HG03378 (cell line): ENCODE measurements around the gene ZMYND8.

Experiments used
- ATAC-seq: cut with Tn5 transposase; IDR thresholded peaks from one replicate; pipeline ENCODE4 v1.9.1; 2021; ENCODE audit warnings: mild to moderate bottlenecking, moderate library complexity; ENCODE audit not compliant: unreplicated experiment

ZMYND8 gene

DNA sequence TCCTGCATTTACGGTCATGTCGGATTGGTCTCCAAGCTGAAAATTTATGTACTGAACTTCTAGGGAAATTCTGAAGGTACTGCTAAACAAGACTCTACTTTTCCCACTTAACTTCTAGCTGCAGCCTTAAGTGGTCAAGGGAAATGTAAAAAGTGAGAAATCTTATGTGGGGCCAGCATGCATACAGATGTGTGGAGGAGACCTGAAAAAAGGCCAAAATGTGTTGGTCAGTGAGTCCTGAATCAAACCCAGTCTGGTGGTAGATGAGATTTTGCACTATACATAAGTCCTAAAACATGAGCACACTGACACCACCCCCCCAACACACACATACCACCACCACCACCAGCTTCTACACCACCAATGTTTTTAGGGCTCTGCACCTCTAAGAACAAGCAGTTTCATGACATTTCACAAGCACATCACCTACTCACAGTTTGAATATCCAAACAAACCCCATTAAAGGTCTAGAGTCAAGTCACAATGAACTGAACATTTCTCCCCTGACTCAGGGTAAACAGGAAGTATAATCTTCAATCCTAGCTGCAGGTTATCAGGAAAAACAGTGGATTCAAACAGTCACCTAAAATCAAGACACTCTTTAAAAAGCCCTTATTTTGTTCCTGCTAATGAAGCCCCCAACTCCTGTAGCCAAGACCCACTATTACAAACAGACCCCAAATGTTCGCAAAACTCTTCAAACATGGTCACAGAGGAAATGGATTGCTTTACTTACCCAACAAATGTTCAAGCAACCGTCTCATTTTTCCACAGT is 1.6 kb downstream of the ZMYND8 start:
- no peak for ATAC-seq

DNA sequence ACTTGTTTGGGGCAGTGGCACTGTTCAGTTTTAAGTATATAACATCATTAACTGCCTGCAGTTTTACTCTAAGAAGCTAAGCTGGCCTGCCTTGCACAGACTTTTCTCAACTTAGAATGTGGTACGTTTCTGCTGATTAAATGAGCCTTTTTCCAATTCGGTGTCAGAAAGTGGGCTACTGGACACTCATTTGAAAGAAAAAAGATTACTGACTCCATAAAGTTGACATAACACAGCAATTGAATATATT is 2.1 kb downstream of the ZMYND8 start:
- ATAC-seq: no peak

DNA sequence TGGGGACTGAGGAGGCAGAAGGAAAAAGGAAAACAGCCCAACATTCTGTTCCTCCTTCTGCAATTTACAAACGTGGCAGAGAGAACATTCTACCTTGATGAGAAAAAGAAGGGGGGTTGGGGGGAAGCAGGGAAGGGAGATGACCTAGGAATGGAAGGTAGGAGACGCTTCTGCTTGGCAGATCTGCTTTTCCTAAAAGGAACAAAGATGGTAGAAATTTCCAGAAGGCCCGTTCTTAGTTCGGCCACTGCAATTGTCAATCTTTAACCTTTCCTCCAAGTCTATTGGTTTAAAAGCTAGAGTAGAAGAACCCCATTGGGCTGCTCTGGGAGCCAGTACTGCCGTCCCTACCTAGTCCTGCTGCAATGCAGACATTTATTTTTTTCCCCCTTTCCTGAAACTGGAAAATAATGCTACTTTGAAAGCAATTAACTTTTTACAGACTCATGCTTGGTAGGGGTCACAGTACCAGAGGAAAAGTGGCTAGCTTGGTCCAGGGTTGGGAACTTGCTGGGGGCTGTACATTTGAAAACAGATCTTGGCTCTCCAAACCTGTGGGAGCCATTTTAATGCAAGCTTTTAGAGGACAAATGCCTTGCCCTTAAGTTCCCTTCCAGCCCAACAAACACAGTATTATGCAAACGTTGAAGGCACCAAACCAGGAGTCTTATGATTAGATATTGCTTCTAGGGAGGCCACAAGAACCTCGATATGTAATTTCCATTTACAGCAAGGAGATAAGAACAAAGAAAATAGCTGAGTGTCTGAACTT is 2.6 kb downstream of the ZMYND8 start:
- no peak for ATAC-seq

DNA sequence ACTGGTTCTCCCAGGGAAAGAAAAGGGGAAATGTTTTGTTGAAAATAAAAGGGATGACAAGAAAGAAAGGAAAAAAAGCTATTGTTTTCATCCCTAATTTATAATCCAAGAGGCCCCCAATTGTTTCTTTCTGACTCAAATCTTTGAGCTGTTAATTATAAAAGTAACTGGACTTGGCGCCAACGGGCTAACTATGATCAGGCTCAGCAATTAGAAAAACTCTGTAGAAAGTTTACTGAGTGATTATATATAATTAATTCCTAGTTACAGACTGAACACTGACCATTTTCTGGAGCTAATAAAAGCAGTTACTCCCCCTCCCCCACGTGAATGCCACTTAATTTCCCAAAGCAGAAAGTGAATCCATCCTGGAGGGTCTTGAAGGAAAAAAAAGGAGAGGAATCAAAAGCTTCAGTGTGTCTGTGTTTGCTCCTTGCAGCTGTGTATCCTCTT is 3.2 kb downstream of the ZMYND8 start:
- no peak for ATAC-seq

DNA sequence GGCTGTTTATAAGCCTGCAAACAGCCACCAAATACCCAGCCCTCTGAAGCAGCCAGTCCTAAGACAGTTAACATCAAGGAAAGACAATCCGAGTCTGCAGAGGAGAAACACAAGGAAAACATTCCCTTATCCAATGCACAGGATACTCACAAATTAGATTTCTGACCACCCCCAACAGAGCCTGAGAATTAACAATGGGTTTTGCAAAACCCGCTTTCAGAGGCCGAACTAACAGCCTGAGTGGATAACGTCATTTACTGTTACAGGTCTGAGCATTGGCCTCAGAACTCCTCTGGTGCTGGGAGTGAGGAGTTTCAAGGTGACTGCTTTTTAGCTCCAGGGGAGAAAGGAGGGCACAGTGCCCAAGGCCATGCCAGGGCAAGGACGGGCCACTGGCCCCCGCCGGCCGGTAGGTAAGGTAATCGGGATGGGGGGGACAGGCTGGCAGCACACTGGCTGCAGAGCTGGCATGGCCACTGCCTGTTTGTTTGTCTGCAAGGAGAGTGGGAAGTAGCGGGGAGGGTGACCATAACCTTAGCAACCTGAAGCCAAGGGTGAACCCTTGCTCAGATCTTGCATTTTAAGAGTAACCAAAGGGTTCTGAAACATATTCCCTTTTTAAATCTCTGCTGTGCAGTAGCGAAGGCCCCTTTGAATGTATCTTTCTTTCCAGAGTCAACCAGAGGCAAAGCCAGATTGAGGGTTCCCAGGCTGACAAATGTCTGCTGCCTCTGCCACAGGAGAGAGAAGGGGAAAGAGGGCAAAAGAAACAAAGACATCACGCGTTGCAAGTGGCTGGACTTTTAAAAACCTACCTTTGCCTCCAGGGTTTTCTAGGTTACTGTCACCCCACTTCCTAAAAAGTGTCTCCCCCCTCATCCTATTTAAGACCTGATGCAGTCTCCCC is 3.9 kb downstream of the ZMYND8 start:
- ATAC-seq: no peak

DNA sequence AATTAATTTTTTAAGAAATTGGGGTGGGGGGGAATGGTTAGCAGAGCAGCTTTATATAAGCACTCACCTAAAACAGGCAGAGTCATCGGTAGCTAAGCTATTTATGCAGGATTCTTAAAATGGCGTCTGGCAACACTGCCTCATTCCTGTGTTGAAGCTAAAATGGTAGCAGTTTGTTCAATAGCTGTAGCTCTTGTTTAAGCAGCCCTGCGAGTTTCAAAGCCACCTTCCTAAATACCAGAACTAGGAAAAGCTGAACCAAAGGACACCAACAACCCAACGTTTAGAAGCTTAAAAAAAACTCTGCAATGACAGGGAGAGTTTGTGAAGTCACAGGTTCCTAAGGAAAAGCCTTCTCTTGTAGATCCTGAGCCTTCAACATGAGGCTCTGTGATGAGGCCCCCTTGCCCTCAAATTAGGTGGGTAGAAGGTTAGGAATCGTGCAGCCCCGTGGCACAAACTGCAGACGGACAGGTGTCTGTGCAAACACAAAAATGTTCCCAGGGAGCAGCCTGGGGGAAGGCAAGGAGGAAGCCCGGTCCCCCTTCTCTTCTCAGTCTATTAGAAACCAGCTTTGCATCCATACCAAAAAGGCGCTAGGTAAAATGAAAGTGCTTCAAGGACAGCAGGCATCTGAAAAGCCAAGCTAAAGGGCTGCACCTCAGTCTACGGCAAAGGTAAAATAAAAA is 4.7 kb downstream of the ZMYND8 start:
- ATAC-seq: no peak

DNA sequence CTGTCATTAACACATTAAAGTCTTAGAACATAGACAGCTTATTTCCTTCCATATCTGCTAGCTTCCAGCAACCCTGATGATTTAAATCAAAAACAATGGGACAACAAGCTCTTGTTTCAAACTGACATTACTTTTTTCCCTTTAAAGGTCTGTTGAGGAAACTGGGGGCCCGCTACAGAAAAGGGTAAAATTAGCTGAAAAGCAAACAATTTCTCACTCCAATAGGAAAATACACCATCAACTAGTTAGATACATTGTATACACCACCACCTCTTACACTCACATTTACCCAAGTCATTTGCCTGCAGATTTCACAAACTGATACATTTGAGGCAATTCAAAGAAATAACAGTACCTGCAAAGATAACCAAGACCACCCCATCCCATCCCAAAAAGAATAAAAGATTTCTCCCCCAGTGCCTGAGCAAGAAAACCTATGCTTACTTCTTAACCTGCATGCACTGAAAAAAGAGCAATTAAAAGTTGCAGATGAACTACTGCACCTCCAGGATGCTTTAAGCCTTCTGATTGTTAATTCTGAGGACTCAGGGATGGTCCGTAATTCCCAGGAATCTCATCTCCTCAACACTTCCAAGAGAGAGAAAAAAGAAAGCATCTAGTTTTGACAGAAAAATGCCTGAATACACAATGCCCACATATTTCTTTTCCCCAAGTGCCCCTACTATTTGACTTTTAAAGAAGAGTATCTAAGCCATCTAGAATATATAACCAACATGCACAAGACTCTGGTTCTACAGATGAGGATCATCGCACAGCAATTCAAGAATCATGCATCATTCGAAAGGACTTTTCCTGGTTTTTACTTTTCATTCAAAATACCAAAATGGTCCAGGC is 5.6 kb downstream of the ZMYND8 start:
- no peak for ATAC-seq

DNA sequence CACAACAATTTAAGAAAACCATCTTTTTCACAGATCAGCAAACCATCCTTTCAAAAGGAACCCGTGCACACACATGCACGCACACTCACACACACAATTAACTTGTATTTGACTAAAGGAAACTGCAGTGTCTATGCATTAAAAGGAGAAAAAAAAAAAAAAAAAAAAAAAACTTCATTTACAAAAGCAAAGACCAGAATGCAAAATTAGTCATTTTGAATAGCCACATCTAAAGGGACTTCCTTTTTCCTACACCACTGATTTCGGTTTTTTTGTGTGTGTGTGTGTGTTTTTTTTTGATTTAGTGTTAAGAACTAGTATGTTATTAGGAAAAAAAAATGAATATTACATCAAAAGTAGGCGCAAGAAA is 6.3 kb downstream of the ZMYND8 start:
- no peak for ATAC-seq

DNA sequence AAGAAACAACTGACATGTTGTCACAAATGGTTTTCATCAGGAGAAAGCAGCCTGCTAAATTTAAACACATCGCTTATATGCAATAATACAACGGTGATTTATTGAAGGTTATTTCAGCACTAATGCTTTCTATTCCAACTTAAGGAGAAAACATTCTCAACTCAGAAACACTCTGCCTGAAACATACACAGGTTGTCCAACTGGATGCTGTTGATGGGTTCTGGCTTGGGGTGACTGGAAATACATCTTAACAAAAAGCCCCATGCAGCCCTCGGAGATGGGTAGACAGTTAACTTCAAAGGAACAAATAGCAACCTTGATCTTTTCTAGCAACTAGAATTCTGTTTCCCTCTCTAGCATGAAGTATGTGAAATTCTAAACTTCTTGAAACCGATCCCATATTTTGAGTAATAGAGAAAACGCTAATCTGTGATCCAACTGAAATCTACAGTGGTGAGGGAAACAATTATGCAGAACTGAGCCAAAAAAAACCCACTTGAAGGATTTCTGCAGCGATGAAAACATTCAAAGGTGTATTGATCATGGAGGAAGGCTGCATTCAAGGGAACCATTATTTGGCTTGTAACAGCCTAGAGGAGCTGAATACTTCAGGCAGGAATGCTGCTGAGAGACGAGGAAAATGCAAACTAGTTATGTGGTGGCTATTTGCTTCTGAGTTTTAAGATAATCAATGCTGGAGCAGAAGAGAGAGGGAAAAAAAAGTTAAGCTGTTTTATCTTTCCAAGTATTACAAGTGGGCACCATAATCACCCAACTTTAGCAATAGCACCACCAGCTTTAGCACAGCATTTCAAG is 6.9 kb downstream of the ZMYND8 start:
- ATAC-seq: no peak

DNA sequence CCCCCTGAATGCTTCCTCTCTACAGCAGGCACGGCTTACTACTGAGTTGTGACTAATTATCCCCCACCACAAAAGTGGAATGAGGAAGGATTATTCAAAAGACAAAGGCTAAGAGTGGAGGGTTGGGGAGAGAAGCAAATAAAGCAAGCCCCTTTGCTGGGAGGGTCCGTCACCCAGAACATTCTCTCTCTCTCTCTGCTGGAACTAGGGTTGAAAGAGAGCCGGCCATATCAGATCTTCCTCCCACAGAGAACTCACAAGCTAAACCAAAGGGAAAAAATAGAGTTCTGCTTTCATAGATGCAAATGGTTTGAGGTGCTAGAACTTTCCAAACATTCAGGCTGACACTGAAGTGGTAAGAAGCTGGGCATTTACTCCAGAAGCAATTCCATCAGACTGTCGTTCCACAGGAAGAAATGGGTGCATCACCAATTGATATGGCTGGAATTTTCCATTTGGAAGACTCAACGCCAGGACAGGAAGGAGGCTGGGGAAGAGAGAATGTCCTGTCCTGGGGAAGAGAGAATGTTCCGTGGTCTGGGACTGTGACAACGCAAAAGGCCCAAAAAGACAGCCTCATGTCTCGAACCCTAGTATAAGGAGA is 7.9 kb downstream of the ZMYND8 start:
- ATAC-seq: no peak

DNA sequence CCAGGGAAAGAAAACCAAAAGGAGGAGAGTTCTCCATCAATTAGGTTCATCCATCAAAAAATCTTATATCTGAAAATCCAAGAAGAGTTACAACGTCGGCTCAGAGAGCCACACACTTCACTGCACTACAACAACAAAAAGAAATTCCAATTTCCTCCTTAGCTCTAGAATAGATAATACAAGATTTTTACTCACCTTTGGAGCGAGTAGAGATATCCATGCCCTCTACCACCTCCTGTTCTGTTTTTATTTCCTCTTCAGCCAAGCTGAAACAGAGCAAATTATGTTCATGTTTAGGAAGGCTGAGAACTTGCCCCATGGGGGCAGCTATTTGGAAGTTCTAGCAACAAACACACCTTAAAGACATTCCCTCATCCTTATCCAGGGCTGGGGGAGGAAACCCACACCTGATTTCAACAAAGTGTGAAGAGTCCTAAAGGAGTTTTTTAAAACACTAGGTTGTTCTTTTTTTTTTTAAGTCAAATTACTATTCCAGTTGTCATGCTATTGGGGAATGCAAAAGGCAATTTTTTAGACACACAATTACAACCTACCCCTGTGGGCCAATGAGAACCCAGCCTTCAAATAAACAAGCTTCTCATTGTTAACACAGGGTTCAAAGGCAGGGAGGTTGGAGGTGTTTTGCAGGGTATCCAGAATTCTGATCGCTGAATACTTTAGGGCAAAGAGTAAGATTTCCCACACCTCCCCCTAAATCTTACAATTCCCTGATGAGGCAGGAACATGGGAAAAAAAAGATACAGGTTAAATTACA is 8.7 kb downstream of the ZMYND8 start:
- no peak for ATAC-seq

DNA sequence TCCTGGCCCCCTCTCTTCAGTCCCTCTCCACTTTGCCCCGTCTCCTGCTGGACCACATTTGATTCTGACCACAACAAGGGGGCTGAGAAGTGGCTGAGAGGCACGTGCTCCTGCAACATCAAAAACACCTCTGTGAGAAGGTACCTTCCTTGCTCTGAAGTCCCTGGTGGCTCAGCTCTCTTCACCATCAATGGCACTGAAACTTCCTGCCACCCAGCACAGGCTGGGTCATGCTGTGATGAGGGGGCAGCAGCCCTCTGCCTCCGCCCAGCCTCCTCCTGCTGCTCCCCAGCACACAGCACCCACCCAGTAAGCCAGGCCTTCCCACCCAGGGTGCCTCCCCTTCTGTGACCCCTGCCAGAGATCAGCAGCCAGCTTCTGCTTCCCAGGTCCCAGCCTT is 10.3 kb downstream of the ZMYND8 start:
- ATAC-seq: no peak

DNA sequence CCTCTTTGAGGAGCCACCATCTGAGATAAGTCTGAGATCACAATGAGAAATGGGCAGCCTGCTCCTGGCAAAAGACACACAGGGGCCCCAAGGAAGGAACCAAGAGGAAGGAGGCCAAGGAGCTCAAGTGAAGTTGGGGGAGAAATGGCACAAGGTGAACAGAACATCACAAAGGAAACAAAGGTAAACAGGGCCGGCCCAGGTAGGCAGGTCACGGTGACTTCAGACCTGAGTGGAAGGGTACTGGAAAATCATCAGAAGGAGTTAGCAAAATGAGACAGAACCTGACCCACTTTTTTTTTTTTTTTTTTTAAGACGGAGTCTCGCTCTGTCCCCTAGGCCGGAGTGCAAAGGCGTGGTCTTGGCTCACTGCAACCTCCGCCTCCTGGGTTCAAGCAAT is 11.3 kb downstream of the ZMYND8 start:
- no peak for ATAC-seq

DNA sequence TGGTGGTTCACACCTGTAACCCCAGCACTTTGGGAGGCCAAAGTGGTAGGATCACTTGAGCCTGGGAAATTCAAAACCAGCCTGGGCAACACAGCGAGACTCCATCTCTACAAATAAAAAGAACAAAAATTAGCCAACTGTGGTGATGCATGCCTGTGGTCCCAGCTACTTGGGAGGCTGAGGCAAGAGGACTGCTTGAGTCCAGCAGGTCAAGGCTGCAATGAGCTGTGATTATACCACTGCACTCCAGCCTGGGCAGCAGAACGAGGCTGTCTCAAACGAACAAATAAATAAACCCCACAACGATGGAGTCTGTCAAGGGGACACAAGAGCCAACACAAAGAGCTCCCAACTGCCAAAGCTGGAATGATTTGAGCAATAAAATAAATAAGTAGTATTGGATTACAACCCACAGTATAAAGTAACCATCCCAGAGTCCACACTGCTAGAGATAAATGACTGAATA is 13.5 kb downstream of the ZMYND8 start:
- no peak for ATAC-seq

DNA sequence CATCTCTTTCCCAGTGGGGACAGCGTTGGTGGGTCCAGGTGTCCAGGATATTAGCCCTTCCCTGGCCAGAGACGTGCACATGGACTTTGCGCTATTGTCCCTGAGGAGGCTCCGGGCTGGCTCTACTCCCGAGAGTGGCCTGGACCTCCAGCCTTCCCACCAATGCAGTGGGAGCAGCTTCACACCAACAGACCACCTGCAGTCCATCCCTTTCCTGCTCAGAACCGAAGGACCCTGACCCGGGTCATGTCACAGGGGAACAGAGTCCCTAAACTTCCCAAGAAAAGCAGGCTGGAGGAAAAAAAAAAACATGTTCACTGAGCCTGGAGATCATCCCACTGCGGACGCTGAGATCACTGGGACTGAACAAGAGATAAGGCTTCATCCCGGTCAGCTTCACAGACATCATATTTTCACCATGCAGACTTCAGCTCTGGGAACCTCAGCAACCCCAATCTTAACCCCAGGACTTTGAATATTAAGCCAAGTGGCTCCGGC is 18.3 kb downstream of the ZMYND8 start:
- no peak for ATAC-seq

DNA sequence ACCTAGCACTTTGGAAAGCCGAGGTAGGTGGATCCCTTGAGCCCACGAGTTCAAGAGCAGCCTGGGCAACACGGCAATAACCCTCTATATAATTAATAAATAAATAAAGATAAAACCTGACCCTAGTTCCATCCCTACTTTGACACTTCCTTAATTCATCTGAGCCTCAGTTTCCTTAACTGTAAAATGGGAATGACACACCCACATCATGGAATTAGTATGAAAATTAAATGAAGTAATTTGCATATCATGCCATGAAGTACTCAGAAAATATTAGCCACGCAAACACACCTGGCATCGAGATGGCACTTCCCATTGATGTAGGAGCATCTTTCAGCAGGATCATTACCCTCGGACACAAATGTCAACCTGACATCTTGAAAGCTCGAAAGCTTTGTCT is 19.1 kb downstream of the ZMYND8 start:
- no peak for ATAC-seq

DNA sequence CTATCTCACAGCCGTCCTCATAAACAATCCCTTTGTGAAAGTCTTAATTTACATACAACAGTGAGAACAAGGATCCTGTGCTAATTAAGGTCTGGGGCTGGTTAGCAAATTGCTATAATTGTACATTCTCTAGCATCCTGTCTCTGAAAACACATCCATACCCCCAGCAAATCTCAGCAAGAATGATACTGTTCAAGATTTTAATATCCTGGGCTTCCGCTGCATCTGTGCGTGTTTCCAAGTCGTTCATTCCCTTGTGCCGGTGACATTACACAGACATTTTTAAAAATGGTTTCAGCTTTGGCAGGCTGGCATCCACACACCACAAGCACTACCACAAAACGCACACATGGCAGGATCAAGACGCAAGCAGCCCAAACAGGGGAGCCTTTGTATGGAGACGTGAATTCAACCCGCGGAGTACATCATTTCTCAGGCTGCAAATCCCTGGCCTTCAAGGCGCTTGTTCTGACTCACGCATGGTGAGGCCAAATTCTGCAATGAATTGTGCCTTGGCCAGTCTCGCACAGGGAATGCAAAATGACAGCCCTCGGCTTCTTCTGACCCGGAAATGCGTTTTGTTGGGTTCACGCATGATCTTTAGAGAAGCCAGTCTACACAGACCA is 20.3 kb downstream of the ZMYND8 start:
- no peak for ATAC-seq
